HG02970 (cell line): Measurements from ENCODE around the gene TNFSF13.

Source experiments
- ATAC-seq: cut with Tn5 transposase; IDR thresholded peaks from one replicate; pipeline ENCODE4 v1.9.1; 2021; ENCODE audit warnings: mild to moderate bottlenecking, moderate library complexity, moderate number of reproducible peaks; ENCODE audit not compliant: unreplicated experiment, low FRiP score

Gene TNFSF13

DNA sequence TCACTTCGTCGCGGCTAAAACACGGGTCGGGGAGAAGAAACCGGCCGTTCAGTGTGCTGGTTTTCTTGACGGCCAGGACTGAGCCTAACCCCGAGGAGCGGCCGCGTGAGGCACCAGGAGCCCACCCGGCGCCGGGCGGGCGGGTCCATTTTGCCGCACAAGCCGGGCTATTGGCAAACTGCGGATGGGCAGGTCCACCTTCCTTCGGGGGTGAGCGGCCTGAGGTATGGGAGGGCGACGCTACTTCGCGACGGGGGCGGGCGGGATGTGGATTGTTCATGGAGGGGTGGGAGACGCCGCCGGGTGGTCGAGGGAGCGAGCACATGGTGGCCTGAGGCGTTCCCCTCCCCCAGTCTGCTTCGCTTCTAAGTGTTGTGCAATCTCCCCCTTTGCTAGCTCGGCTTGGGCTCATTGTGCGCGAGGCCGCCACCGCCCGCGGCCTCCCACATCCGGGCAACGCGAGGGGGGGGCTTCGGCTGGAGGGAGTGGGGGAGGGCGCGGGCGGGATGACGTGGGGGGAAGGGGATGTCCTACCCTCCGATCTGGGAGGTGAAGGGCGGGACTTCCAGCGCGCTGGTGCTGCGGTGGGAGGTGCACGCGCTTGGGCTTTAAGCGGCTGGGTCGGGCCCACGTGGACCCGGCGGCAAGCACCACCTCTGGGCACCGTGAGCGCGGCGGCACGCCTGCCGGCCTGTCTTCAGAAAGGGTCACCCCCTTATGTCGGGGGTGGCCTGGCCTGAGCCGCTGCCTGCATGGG is 15.0 kb downstream of the TNFSF13 start:
- no peak for ATAC-seq

DNA sequence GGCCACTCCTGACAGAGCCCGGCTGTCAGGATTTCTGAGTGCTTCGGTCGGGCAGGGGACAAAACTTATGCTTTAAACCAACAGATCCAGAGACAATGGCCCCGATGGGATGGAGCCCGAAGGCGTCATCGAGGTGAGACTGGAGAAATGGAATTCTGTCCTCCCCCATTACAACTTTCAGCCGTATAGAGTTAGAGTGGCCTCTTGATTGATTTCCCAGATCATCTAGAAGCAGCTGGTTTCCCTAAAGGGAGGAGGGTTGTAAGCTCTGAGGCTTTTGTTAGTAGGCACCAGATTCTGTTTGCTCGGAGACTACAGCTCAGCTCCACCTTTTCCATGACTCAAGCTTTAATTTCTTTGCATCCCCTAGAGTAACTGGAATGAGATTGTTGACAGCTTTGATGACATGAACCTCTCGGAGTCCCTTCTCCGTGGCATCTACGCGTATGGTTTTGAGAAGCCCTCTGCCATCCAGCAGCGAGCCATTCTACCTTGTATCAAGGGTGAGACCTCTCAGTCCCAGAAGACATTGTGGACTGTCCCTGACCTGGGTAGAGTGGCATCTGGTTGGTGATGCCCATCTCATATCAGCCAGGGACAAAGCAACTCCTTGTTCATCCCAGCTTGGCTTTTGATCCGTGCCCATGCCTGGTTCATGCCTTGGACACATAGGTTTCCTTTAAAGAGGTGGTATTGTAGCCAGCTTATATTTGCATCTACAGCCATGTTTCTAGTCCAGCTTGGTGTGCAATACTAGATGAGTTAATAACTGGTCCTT is 15.8 kb downstream of the TNFSF13 start:
- no peak for ATAC-seq

DNA sequence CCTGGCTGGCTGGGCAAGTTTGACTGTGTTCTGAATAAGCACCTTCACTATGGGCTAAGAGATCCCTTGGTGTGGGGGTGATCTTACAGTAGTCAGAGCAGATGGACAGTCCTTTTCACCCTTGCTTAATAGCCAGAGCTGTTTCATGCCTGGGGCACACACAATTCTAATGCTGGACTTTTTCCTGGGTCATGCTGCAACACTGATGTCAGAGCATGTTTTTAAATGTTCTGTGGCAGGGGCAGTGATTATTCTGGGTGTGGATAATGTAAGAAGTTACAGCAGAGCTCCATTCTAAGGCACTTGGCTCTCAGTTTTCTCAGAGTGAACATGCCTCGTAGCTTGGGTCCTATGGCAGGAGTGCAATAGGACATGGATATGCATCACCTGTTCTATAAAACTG is 16.9 kb downstream of the TNFSF13 start:
- ATAC-seq: no peak

DNA sequence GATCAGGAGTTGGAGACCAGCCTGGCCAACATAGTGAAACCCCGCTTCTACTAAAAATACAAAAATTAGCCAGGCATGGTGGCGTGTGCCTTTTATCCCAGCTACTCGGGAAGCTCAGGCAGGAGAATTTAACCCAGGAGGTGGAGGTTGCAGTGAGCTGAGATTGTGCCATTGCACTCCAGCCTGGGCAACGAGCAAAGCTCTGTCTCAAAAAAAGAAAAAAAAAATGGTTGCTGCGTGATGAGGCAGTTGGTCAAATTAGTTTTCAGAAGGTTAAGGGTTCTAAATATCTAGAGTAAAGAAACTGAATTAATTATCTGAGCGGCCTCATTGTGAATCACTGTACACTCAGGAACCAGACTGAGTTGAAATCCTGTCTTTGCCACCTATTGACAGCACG is 17.4 kb downstream of the TNFSF13 start:
- ATAC-seq: no peak

DNA sequence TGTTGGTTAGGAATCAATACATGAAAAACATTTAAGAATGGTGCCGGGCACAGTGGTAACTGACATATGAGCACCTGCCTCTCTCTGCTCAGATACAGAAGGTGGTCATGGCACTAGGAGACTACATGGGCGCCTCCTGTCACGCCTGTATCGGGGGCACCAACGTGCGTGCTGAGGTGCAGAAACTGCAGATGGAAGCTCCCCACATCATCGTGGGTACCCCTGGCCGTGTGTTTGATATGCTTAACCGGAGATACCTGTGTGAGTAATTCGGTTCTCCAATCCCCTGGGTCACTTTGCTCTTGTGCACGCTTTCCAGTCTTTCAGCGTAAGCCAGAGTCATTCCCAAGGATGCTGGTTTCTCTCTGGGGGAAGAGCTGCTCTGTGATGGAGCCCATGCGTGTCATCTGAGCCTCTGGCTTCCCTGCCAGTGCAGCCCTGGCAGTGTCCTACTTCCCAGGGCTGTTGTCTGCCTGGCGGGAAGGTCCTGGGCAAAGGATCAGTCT is 17.9 kb downstream of the TNFSF13 start:
- ATAC-seq: no peak

DNA sequence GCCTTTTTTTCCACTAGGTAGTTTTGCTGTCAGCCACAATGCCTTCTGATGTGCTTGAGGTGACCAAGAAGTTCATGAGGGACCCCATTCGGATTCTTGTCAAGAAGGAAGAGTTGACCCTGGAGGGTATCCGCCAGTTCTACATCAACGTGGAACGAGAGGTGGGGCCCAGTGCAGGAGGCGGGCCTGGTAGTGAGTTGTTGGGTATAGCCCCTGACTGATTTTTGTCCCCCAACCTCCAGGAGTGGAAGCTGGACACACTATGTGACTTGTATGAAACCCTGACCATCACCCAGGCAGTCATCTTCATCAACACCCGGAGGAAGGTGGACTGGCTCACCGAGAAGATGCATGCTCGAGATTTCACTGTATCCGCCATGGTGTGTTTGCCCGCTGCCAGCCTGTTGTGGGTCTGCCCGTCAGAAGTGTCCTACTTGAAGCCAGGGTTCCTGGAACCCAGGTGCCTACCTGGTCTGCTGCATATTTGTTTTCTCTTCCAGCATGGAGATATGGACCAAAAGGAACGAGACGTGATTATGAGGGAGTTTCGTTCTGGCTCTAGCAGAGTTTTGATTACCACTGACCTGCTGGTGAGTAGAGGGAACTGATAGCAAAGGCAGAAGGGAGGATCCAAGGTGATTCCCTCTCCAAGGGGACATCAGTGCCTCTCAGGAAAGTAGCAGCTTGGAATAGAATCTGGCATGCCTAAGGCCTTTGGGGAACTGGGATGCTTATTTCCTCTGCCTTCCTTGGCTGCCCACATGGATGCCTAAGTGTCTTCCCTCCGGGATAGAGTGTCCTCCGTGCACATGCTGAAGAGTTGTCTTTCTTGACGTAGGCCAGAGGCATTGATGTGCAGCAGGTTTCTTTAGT is 19.0 kb downstream of the TNFSF13 start:
- ATAC-seq: no peak

DNA sequence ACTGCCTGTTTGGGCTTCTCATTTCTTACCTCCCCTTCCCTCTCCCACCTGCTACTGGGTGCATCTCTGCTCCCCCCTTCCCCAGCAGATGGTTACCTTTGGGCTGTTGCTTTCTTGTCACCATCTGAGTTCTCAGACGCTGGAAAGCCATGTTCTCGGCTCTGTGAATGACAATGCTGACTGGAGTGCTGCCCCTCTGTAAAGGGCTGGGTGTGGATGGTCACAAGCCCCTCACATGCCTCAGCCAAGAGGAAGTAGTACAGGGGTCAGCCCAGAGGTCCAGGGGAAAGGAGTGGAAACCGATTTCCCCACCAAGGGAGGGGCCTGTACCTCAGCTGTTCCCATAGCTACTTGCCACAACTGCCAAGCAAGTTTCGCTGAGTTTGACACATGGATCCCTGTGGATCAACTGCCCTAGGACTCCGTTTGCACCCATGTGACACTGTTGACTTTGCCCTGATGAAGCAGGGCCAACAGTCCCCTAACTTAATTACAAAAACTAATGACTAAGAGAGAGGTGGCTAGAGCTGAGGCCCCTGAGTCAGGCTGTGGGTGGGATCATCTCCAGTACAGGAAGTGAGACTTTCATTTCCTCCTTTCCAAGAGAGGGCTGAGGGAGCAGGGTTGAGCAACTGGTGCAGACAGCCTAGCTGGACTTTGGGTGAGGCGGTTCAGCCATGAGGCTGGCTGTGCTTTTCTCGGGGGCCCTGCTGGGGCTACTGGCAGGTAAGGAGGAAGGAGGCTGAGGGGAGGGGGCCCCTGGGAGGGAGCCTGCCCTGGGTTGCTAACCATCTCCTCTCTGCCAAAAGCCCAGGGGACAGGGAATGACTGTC is 20.7 kb downstream of the TNFSF13 start, which contains the start of gene CD68:
Gene CD68 (plus strand): TSS at position 638 of the 833 bp plus-strand sequence. CDS start 40 bp downstream, at position 678.
- ATAC-seq: no peak

DNA sequence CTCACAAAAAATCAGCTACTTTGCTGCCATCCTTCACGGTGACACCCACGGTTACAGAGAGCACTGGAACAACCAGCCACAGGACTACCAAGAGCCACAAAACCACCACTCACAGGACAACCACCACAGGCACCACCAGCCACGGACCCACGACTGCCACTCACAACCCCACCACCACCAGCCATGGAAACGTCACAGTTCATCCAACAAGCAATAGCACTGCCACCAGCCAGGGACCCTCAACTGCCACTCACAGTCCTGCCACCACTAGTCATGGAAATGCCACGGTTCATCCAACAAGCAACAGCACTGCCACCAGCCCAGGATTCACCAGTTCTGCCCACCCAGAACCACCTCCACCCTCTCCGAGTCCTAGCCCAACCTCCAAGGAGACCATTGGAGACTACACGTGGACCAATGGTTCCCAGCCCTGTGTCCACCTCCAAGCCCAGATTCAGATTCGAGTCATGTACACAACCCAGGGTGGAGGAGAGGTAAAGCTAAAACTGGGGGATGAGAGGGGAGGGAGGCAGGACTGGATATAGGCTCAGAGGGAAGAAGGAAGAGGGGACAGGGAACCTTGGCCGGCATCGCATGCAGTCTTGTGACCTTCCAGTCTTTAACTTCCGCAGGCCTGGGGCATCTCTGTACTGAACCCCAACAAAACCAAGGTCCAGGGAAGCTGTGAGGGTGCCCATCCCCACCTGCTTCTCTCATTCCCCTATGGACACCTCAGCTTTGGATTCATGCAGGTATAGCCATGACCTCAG is 21.5 kb downstream of the TNFSF13 start:
- no peak for ATAC-seq

DNA sequence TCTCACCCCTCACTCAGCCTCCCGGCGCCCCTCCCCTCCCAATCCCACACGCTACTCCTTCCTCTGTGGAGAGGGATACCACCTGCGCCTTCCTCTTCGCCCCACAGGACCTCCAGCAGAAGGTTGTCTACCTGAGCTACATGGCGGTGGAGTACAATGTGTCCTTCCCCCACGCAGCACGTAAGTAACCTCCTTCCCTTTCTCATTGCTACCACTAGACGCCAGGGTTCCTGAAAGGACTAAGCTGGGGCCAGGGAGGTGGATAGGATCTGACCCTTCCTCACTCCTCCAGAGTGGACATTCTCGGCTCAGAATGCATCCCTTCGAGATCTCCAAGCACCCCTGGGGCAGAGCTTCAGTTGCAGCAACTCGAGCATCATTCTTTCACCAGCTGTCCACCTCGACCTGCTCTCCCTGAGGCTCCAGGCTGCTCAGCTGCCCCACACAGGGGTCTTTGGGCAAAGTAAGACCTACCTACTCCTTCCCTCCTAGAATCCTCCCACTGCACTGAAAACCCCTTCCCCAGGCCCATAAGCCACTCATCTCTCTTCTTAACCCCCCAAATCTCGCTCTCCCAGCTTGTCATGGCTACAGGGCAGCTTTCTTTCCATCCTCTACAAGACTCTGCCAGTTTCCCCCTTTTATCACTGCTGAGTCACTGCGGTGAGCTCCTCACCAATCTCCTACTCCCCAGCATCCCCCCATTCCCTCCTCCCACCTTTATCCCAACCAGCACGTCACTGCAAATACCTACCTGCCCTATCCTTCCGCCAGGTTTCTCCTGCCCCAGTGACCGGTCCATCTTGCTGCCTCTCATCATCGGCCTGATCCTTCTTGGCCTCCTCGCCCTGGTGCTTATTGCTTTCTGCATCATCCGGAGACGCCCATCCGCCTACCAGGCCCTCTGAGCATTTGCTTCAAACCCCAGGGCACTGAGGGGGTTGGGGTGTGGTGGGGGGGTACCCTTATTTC is 22.3 kb downstream of the TNFSF13 start:
- no peak for ATAC-seq

DNA sequence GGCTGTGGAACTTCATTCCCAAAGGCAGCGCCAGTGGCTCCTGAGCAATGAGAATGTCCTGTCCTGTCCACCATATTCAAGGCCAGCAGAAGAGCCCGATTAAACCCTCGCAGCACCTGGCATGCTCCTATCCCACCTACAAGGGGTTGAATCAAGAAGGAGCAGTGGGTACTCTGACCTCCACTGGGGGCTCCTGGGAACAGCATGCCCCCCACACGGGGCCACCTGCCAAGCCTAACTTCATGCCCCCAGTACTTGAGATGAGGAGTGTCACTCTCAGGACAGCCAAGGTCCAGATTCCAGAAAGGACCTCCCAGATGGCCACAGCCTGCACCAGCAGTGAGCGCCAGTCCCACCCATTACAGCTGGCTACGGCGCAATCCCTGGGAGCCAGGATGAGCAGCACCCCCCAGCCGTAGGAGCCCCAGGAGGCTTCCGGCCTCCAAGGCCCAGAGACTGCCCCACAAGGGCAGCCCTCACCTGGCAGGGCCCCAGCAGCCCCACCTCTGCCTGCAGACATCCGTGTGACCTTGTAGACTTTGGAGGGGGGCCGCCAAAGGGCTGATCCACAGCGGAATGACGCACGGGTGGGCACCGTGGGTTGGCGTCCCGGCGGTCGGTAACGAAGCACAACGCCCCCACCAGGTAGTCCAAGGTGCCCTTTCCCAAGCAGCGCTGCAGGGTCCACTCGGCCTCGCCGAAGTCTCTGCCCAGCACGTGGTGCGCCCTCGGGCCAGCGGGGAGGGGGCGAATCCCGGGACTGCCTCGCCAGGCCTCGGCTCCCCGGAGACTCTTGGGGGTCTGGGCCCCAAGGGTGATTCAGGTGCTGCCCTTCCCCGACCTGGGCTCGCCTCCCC is 24.1 kb downstream of the TNFSF13 start:
- no peak for ATAC-seq

DNA sequence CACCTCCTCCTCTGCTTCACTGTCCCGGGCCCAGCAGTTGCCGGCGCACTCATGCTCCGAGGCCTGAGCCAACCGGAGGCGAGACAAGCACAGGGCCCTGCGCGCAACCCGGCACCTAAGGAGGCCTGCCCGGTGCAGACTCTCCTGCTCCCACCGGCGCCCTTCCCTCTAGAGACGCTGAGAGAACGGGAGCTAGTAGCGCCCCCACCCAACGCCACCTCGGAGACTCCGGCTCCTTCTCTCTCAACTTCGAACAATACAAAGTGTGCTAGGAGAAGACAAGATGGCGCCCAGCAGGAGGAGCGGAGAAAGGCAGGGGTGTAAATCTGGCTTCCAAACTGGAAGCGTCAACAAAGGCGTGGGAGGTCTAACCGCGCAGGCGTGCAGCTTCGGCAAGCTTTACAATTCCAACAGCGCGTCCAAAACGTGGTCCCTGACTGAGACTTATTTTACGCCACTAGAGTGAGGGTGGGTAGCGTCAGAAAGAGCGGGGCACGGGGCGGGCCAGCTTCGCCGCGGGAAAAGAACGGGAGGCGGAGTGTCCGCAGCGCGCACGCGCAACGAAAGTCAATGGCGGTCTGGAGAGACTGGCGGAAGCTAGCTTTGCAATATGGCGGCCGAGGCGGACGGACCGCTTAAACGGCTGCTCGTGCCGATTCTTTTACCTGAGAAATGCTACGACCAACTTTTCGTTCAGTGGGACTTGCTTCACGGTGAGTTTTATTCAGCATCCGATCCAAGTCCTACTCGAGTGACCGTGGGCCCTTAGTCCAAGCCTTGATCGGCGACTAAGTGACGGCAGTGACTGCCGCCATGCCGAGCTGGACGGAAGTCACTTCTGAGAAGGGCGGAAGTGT is 24.9 kb downstream of the TNFSF13 start, which contains the start of gene MPDU1:
Gene MPDU1 (plus strand): TSS at position 600 of the 857 bp plus-strand sequence. CDS start 11 bp downstream, at position 611.
- peak; percentile 65 for ATAC-seq

DNA sequence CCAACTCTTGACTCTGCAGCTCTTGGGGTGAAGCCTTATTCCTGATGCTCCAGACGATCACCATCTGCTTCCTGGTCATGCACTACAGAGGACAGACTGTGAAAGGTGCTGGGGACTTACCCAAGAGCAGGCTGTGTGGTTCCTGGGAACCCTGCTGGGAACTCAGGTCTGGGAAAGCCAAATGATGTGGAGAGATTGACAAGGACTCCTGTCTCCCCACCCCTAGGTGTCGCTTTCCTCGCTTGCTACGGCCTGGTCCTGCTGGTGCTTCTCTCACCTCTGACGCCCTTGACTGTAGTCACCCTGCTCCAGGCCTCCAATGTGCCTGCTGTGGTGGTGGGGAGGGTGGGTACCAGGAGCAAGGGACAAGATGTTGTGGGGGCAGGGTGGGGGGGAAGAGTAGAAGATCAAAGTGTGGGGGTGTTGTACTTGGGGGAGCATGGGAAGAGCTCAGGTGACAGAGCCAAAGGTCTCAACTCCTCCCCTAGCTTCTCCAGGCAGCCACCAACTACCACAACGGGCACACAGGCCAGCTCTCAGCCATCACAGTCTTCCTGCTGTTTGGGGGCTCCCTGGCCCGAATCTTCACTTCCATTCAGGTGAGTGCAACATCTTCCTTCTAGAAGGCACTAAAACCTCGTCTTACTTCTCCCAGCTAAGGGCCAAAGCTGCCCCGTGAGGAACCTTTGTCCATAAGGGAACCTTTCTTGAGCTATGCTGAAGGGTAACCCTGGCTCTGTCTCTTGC is 28.3 kb downstream of the TNFSF13 start:
- ATAC-seq: no peak

DNA sequence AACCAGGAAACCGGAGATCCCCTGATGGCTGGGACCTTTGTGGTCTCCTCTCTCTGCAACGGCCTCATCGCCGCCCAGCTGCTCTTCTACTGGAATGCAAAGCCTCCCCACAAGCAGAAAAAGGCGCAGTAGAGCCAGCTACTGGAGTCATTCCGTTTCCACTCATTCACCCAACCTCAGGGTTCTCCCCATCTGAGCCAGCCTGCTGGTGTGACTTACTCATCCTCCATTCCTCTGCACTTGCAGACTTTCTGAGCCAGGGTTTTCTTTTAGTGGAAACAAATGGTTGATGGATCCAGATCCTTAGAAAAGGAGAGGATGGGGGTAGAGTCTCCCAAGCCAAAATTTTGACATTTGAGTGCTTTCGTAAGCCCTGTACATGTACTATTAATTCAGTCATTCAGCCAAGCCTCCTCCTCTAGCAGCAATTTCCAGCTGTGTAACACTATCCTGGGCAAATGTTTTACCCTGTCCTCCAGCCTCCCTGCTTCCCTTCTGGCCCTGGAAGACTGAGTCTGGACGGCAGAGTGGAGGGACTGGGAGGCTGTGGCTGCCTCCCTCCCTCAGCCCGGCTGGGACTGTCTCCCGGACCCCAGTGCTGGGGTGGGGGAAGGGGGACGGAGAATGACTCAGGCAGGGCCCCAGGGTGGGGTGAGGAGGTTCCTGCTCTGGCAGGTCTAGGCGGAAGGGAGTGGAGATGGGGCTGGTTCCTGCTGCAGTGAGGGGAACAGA is 29.0 kb downstream of the TNFSF13 start:
- no peak for ATAC-seq

DNA sequence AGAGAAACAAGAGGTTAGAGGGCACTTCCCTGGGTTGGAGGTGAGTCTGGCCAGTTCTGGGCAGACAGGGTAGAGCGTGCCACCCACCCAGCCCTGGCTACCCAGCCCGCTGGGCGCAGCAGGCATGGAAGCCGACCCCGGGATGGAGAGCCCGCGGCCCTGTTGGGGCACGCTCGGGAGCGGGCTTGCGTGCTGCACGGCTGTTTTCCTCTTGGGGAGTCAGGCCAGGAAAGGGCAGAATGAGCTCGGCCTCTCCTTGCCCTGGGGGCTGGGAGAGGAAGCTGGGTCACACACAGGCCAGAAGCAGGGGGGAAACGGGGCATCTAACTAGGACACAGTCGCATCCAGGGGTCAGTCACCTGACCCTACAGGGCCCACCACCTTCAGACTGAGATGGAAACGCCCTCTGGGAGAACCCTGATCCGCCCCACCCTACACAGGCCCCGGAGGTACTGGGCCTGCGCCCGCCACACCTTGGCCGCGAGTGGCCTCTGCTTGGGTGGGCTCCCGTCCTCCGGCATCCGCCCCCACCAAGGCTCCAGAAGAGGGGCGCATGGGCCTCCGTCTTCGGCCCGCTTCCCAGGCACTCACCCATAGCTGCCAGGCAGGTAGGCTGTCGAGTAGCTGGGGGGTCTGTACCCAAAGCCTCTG is 30.1 kb downstream of the TNFSF13 start:
- no peak for ATAC-seq
